ENCODE data around the gene CCDC197. TPM values are rescaled to one million over a fixed set of nuclear protein-coding genes. Genes with fewer than 3 reads are reported as not detected.

Gene CCDC197
- total RNA-seq, 2 donors from 2014 or later: not detected

DNA sequence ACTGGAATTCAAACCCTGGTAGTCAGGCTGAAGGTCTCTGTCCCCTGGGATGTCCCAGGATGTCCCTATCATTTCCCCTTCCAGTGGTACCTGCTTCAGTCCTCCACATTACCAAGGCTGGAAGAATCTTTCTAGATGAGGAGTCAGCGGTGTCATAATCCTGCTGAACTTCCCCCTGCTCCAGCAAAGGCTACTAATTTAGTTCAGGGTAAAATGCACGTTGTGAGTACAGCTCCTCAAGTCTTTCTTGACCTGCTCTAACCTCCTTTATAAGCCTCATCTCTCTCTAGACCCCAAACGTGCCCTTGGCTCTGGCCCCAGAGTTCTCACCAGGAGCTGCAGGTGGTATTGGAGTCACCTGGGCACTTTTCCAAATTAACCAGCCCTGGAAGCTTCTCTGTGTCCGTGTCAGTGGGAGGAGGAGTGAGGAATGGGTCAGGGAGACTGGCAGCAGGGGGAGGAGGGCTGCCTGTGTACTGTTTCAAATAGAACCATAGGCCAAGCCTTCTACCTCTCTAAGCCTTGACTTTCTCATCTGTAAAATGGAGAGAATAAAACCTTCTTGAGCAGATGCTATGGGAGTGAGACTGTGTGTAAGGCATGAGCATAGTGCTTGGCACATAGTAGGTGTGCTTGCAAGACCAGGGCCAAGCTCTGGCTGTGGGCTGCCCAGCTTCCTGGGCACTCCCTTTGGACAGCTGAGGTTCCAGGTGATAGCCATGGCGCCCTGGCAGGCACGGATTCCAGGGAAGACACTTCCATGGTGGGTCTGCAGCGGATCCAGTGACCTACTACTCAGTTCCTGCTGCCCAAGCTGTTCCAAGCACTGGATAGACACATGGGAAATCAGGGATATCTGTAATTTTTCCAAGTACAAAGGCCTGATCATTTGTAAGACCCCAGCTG is 45.2 kb upstream of the CCDC197 start:
- Histone ChIP-seq H3K27me3 (ENCODE audit: control insufficient read depth, insufficient read depth, low read length, poor library complexity, severe bottlenecking) (no peaks in the 10 kb centered on the region), H3K9ac (ENCODE audit: extremely low read depth, low read length, poor library complexity, severe bottlenecking) (no peak overlapping the region), H3K4me1 (ENCODE audit: control insufficient read depth, insufficient read depth, low read length) (no peaks in the 10 kb centered on the region), H3K9me3 (ENCODE audit: control insufficient read depth, low read length) (no peaks in the 10 kb centered on the region), H3K27ac (ENCODE audit: low read depth, low read length) (no peak overlapping the region), H3K4me3 (ENCODE audit: low read length) (no peak overlapping the region), H3K36me3 (ENCODE audit: control insufficient read depth, insufficient read depth, low read length) (no peaks in the 10 kb centered on the region)
- 82 to 85% methylated on average over 7 of the region's 7 CpGs for WGBS, 2 experiments (ENCODE audit: insufficient coverage in 1 of 2, insufficient read length in 1 of 2)
- H3K9me3 Mint-ChIP-seq: no peaks in the 10 kb centered on the region
- H3K27ac Mint-ChIP-seq: no peak overlapping the region
- no peak overlapping the region for H3K4me3 Mint-ChIP-seq
- H3K4me1 Mint-ChIP-seq: peaks cover 18% of the 10 kb centered on the region
- DNase-seq: no peak
- no peaks in the 10 kb centered on the region for H3K36me3 Mint-ChIP-seq (ENCODE audit: low read depth)
- TF ChIP-seq, protein P1, sequence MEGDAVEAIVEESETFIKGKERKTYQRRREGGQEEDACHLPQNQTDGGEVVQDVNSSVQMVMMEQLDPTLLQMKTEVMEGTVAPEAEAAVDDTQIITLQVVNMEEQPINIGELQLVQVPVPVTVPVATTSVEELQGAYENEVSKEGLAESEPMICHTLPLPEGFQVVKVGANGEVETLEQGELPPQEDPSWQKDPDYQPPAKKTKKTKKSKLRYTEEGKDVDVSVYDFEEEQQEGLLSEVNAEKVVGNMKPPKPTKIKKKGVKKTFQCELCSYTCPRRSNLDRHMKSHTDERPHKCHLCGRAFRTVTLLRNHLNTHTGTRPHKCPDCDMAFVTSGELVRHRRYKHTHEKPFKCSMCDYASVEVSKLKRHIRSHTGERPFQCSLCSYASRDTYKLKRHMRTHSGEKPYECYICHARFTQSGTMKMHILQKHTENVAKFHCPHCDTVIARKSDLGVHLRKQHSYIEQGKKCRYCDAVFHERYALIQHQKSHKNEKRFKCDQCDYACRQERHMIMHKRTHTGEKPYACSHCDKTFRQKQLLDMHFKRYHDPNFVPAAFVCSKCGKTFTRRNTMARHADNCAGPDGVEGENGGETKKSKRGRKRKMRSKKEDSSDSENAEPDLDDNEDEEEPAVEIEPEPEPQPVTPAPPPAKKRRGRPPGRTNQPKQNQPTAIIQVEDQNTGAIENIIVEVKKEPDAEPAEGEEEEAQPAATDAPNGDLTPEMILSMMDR (conservative IDR thresholded peaks at IDR 0.05): no peak
- peaks cover 18% of the 10 kb centered on the region for H3K27me3 Mint-ChIP-seq (ENCODE audit: insufficient read depth)

DNA sequence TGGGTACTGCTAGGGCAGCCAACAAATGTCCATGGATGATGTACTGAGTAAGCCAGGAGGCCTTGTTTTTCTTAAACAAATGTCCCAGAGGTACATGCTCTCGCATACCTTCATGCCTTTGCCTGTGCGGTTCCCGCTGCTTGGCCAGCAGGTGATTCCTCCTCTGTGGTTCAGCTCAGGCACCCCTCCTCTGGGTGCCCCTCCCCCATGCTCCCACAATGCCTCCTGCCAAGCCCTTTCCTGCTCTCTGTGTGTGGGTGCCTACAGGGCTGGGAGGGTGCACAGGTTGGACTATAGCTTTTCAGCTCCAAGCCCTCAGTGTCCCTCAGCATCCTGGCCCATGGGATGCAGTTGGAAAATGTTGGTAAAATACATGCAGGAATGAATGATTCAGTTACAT is 44.3 kb upstream of the CCDC197 start:
- H3K9me3 Mint-ChIP-seq: no peaks in the 10 kb centered on the region
- no peaks in the 10 kb centered on the region for H3K36me3 Mint-ChIP-seq (ENCODE audit: low read depth)
- H3K27ac Mint-ChIP-seq: no peak overlapping the region
- H3K9me3 ChIP-seq (ENCODE audit: control insufficient read depth, low read length): no peaks in the 10 kb centered on the region
- no peak overlapping the region for H3K4me3 Mint-ChIP-seq
- H3K4me1 Mint-ChIP-seq: peaks cover 18% of the 10 kb centered on the region
- H3K36me3 ChIP-seq (ENCODE audit: control insufficient read depth, insufficient read depth, low read length): no peaks in the 10 kb centered on the region
- H3K4me3 ChIP-seq (ENCODE audit: low read length): no peak overlapping the region
- peaks cover 18% of the 10 kb centered on the region for H3K27me3 Mint-ChIP-seq (ENCODE audit: insufficient read depth)
- no peak for DNase-seq
- H3K4me1 ChIP-seq (ENCODE audit: control insufficient read depth, insufficient read depth, low read length): no peaks in the 10 kb centered on the region
- TF ChIP-seq, protein P1 (conservative IDR thresholded peaks at IDR 0.05): no peak
- no peak overlapping the region for H3K27ac ChIP-seq (ENCODE audit: low read depth, low read length)
- 92 to 93% methylated on average over 3 of the region's 3 CpGs for WGBS, 2 experiments (ENCODE audit: insufficient coverage in 1 of 2, insufficient read length in 1 of 2)
- H3K9ac ChIP-seq (ENCODE audit: extremely low read depth, low read length, poor library complexity, severe bottlenecking): no peak overlapping the region
- H3K27me3 ChIP-seq (ENCODE audit: control insufficient read depth, insufficient read depth, low read length, poor library complexity, severe bottlenecking): no peaks in the 10 kb centered on the region

DNA sequence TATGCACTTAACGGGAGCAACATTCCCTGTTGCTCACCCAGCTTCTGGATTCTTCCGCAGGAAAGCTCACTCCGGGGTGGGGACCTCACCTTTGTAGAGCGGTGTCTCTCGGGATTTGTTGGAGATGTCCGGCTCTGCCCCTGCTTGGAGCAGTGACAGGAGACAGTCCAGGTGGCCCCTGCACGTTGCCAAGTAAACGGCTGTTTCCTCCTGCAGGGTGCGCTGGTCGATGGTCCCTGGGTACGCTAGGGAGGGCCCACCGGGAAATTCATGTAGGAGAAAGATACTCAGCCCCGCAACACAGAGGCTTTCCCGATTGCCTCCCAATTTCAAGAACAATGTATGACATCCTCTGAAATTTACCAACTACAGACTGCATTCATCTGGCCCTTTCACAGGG is 43.8 kb upstream of the CCDC197 start:
- Histone ChIP-seq H3K4me3 (ENCODE audit: low read length) (no peak overlapping the region), H3K27ac (ENCODE audit: low read depth, low read length) (no peak overlapping the region), H3K36me3 (ENCODE audit: control insufficient read depth, insufficient read depth, low read length) (no peaks in the 10 kb centered on the region), H3K27me3 (ENCODE audit: control insufficient read depth, insufficient read depth, low read length, poor library complexity, severe bottlenecking) (no peaks in the 10 kb centered on the region), H3K4me1 (ENCODE audit: control insufficient read depth, insufficient read depth, low read length) (no peaks in the 10 kb centered on the region), H3K9me3 (ENCODE audit: control insufficient read depth, low read length) (no peaks in the 10 kb centered on the region), H3K9ac (ENCODE audit: extremely low read depth, low read length, poor library complexity, severe bottlenecking) (no peak overlapping the region)
- Mint-ChIP-seq H3K4me3 (no peak overlapping the region), H3K9me3 (no peaks in the 10 kb centered on the region), H3K27ac (no peak overlapping the region), H3K4me1 (peaks cover 18% of the 10 kb centered on the region), H3K36me3 (ENCODE audit: low read depth) (no peaks in the 10 kb centered on the region), H3K27me3 (ENCODE audit: insufficient read depth) (peaks cover 18% of the 10 kb centered on the region)
- TF ChIP-seq, protein P1 (conservative IDR thresholded peaks at IDR 0.05): peak; percentile 64
- WGBS, 2 experiments (ENCODE audit: insufficient coverage in 1 of 2, insufficient read length in 1 of 2): 75 to 79% methylated on average over 14 of the region's 14 CpGs
- peak; percentile 79 for DNase-seq
